ENCODE measurements around the gene ERC1. TPM values are rescaled to one million over a fixed set of nuclear protein-coding genes. Genes with fewer than 3 reads are reported as not detected.

ERC1 gene
- total and polyA plus RNA-seq, 12 donors = 6.5 to 67.5 (median 47.5) TPM

DNA sequence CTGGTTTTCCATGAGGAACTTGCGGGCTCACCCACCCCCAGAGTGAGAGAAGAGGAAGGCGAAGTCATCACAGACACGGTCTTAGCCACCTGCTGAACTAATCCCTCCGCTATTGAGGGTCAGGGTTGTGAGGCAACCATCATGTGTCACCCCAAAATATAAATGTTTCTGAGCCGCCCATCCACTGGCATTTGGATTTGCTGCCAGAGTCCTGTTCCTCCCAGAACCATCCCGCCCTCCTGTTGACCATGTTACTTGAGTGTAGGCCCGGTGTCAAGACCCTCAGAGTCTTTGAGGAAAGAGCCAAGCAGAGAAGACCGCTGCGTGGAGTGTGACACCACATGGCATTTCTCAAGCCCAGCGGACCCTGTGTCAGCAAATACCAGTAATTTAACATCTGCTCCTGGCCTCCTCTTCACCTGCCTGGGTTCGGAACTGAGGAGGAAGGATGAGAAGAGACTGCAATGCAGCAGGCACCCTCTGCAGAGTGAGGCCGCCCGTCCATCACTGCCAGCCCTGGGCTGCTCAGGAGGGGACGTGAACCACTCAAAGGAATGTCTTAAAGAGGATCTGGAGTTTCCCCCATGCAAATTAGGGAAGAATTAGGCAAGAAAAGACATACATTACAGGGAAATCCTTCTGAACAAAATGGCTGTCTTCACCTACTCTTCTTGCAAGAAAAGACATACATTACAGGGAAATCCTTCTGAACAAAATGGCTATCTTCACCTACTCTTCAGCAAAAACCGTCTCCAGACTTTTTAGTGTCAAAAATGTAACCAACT lies 502.9 kb downstream of the ERC1 start:
- Histone ChIP-seq H3K27me3 (no peaks in the 10 kb centered on the region), H3K9me3 (no peaks in the 10 kb centered on the region), H3K36me3 (peaks cover 0 to 51% (median 20%) of the 10 kb centered on the region in 9 donors), H3K27ac (no peak overlapping the region), H3K4me1 (peaks cover 0 to 13% (median 8%) of the 10 kb centered on the region in 9 donors), H3K4me3 (no peak overlapping the region)
- TF ChIP-seq, protein P1, sequence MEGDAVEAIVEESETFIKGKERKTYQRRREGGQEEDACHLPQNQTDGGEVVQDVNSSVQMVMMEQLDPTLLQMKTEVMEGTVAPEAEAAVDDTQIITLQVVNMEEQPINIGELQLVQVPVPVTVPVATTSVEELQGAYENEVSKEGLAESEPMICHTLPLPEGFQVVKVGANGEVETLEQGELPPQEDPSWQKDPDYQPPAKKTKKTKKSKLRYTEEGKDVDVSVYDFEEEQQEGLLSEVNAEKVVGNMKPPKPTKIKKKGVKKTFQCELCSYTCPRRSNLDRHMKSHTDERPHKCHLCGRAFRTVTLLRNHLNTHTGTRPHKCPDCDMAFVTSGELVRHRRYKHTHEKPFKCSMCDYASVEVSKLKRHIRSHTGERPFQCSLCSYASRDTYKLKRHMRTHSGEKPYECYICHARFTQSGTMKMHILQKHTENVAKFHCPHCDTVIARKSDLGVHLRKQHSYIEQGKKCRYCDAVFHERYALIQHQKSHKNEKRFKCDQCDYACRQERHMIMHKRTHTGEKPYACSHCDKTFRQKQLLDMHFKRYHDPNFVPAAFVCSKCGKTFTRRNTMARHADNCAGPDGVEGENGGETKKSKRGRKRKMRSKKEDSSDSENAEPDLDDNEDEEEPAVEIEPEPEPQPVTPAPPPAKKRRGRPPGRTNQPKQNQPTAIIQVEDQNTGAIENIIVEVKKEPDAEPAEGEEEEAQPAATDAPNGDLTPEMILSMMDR (IDR thresholded peaks at IDR 0.05) = no peak
- intact Hi-C loops (cut with DNase I) = no loop called here
- ATAC-seq (no peak), DNase-seq (no peak)
- 96% methylated on average over 15 of the region's 15 CpGs for WGBS, 2 donors

GRCh38 chr12:1494856-1495255 lies 503.8 kb downstream of the ERC1 start:
- peaks cover 0 to 42% (median 20%) of the 10 kb centered on the region in 9 donors for H3K36me3 ChIP-seq
- ATAC-seq = no peak
- H3K9me3 ChIP-seq = no peaks in the 10 kb centered on the region
- DNase-seq = no peak
- H3K27ac ChIP-seq = no peak overlapping the region
- H3K27me3 ChIP-seq = no peaks in the 10 kb centered on the region
- TF ChIP-seq, protein P1 (IDR thresholded peaks at IDR 0.05) = no peak
- no peak overlapping the region for H3K4me3 ChIP-seq
- WGBS, 2 donors = 96 to 97% methylated on average over 7 of the region's 7 CpGs
- intact Hi-C loops (cut with DNase I) = no loop called here
- peaks cover 0 to 15% (median 8%) of the 10 kb centered on the region in 9 donors for H3K4me1 ChIP-seq

DNA sequence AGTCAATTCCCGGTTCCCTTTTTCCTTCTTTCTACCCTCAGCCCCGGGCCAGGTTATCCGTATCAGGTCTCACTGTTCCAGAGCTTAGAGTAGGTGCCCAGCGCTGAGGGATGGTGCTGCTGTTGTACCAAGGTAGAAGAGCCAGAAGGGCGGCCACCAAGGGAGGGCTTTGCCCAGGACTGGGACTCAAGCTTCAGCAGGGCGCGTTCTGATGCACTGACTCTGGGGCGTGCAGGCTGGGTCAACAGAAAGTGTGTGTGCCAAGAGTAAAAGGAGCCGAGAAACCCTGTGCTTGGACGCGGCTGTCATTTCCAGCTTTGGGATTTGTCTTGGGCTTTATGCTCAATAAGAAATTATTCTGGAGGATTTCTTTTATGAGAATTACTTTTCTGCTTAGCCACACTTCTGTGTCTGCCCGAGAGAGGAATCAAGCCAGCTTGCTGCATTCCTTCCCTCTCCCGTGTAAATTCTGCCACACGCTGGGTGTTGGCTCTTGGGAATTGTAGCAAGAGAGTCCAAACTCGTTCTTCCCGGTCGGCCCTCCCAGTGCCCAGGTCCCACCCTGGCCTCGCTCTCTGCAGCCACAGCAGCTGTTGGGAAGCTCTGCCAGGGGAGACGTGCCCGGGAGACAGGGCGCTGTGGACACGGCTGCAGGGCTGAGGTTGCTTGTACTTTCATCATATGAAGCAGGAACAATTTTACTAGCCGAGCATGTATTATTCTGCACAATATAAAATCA lies 505.3 kb downstream of the ERC1 start:
- Histone ChIP-seq H3K36me3 (peaks cover 0 to 27% (median 6%) of the 10 kb centered on the region in 9 donors), H3K27ac (no peak overlapping the region), H3K9me3 (no peaks in the 10 kb centered on the region), H3K4me3 (peak overlapping the region in 2 of 10 donors; percentile 3 to 14), H3K27me3 (no peaks in the 10 kb centered on the region), H3K4me1 (peaks cover 0 to 25% (median 14%) of the 10 kb centered on the region in 9 donors)
- DNase-seq (no peak), ATAC-seq (peak; percentile 8 to 48 (median 40))
- intact Hi-C loops (cut with DNase I) = no loop called here
- 55 to 57% methylated on average over 23 of the region's 23 CpGs for WGBS, 2 donors
- TF ChIP-seq, protein P1 (IDR thresholded peaks at IDR 0.05) = no peak

DNA sequence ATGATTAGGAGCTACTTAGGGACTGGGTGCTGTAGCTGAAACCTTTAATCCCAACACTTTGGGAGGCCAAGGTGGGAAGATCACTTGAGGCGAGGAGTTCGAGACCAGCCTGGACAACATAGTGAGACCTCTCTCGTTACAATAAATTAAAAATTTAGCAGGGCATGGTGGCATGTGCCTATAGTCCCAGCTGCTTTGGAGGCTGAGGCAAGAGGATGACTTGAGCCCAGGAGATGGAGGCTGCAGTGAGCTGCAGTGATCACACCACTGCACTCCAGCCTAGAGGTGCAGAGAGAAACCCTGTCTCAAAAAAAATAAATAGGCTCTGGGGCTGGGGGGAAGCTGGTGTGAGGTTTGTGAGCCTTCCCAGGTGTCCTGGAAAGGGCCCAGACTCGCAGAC lies 506.1 kb downstream of the ERC1 start:
- H3K36me3 ChIP-seq = peaks cover 0 to 19% (median 0%) of the 10 kb centered on the region in 9 donors
- H3K27me3 ChIP-seq = no peaks in the 10 kb centered on the region
- H3K27ac ChIP-seq = no peak overlapping the region
- WGBS, 2 donors = 98% methylated on average over 4 of the region's 4 CpGs
- DNase-seq (no peak), ATAC-seq (no peak)
- H3K4me3 ChIP-seq = no peak overlapping the region
- no peaks in the 10 kb centered on the region for H3K9me3 ChIP-seq
- intact Hi-C loops (cut with DNase I) = no loop called here
- H3K4me1 ChIP-seq = peaks cover 0 to 29% (median 14%) of the 10 kb centered on the region in 9 donors
- TF ChIP-seq, protein P1 (IDR thresholded peaks at IDR 0.05) = no peak

Data from heart right ventricle (tissue), 16 donors.